Activated T-helper 2 cell treated with anti-CD3 and anti-CD28 coated beads, Interferon-gamma antibody, Interleukin-2, Interleukin-4, amounts not matched to agents 10 μg/mL and 5 μg/mL and 100 μg/mL, durations not matched to agents 14 hours and 24 hours and 36 hours (primary cell): Measurements from ENCODE around the gene CNN1. TPM values are rescaled to one million over a fixed set of nuclear protein-coding genes. Genes with fewer than 3 reads are reported as not detected.

Experiments
- DNase-seq: peaks from one replicate; pipeline ENCODE4 v3.0.0; 2021; ENCODE audit warnings: low spot score
- H3K27ac Mint-ChIP-seq: one replicate; pipeline ENCODE4 v1.8.0; 2021; ENCODE audit warnings: mixed read lengths
- H3K27me3 Mint-ChIP-seq: one replicate; pipeline ENCODE4 v1.8.0; 2021; ENCODE audit warnings: low read depth, mixed read lengths
- H3K36me3 Mint-ChIP-seq: one replicate; pipeline ENCODE4 v1.8.0; 2021; ENCODE audit warnings: low read depth, mixed read lengths
- H3K4me1 Mint-ChIP-seq: one replicate; pipeline ENCODE4 v1.8.0; 2021; ENCODE audit warnings: low read depth, mixed read lengths
- H3K4me3 Mint-ChIP-seq: one replicate; pipeline ENCODE4 v1.8.0; 2021; ENCODE audit warnings: low read depth, mild to moderate bottlenecking, moderate library complexity, mixed read lengths
- H3K9me3 Mint-ChIP-seq: one replicate; pipeline ENCODE4 v1.8.0; 2021; ENCODE audit warnings: mixed read lengths
- intact Hi-C: fragments of 100-400 bp; cut with micrococcal nuclease; formaldehyde crosslinking; loops from one replicate; pipeline ENCODE4 v1.15.1; 2023
- total RNA-seq: library from RNA; stranded (reverse); gene quantifications from 2 replicates; pipeline ENCODE4 v1.2.3, GENCODE V29; 2022

The CNN1 gene
- not detected in 2 replicates for total RNA-seq

- Mint-ChIP-seq H3K36me3 (no peaks in the 10 kb centered on the region), H3K4me3 (no peak within 1 kb of the TSS), H3K27ac (no peak within 1 kb of the TSS), H3K27me3 (peaks cover 23% of the 10 kb centered on the region), H3K4me1 (peaks cover 10% of the 10 kb centered on the region), H3K9me3 (no peaks in the 10 kb centered on the region)
- no peak for DNase-seq
- intact Hi-C loops, result no loop called here
These were observed at the start of gene CNN1 for GRCh38 chr19:11538232-11539036. Gene CNN1, plus strand, starts transcription at chr19:11538851. Its CDS starts 77 bp downstream, at chr19:11538928.

DNA sequence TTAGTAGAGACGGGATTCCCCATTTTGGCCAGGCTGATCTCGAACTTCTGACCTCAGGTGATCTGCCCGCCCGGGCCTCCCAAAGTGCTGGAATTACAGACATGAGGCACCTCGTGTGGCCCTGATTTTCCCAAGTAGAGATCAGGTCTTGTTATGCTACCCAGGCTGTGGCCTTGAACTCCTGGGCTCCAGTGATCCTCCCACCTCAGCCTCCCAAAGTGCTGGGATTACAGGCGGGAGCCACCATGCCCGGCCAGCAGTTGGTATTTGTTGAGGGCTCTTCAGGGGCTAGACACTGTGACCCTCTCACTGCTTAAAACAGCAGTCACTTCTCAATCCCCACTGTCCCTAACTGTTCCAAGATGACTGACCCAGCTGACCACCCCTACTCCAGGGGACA lies 49.3 kb upstream of the CNN1 start:
- intact Hi-C loops, result no loop called here
- no peaks in the 10 kb centered on the region for H3K27me3 Mint-ChIP-seq
- H3K9me3 Mint-ChIP-seq, result no peaks in the 10 kb centered on the region
- H3K36me3 Mint-ChIP-seq, result peaks cover 18% of the 10 kb centered on the region
- H3K27ac Mint-ChIP-seq, result no peak overlapping the region
- no peak for DNase-seq
- no peak overlapping the region for H3K4me3 Mint-ChIP-seq
- no peaks in the 10 kb centered on the region for H3K4me1 Mint-ChIP-seq

DNA sequence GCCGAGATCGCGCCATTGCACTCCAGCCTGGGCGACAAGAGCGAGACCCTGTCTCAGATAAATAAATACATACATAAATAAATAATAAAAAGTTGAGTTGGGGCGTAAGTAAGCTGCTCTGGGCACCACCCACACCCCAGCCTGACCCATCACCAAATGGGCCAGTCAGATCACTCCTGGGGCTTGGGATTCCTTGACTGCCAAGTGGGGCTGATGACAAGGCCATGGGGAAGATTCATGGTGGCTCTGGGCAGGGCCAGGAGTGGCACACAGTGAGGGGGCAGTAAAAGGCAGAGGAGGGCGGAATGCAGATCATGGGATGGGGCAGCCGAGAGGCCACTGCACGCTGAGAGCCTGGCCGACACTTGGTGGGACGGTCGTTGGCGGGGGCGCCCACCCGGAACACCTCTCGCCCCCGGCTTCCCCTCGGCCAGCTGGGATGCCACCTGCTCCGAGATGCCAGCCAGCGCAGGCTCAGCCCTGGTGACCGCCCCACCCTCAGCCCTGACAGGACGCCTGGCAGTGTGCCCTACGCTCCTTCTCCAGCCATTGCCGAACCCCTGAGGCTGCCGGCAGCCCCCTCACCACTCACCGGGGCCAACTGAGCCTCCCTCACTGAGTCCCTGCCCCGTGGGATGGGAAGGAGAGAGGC lies 43.9 kb upstream of the CNN1 start:
- H3K4me3 Mint-ChIP-seq, result no peak overlapping the region
- H3K36me3 Mint-ChIP-seq, result peaks cover 20% of the 10 kb centered on the region
- H3K27ac Mint-ChIP-seq, result no peak overlapping the region
- intact Hi-C loops, result no loop called here
- H3K9me3 Mint-ChIP-seq, result no peaks in the 10 kb centered on the region
- DNase-seq, result no peak
- H3K4me1 Mint-ChIP-seq, result no peaks in the 10 kb centered on the region
- H3K27me3 Mint-ChIP-seq, result no peaks in the 10 kb centered on the region

DNA sequence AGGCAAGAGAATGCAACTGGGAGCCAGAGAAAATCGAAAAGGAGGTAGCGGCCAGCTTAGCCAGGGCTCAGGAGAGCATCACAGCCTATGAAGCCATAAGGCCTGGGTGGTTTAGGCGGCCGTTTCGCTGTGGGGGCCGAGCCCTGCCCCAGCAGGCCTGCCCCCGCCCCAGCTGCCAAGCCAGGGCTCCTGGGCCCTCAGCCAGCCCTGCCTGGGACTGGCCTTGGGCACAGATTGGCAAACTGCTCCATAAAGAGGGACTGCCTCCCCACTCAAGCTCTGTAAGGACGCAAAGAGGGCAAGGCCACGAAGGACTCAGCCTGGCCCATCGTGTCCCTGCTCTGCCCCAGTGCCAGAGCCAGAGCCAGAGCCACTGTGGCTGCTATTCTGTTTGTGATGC lies 43.2 kb upstream of the CNN1 start:
- H3K36me3 Mint-ChIP-seq, result peaks cover 16% of the 10 kb centered on the region
- no peaks in the 10 kb centered on the region for H3K9me3 Mint-ChIP-seq
- no peak for DNase-seq
- H3K27me3 Mint-ChIP-seq, result no peaks in the 10 kb centered on the region
- H3K27ac Mint-ChIP-seq, result no peak overlapping the region
- no peak overlapping the region for H3K4me3 Mint-ChIP-seq
- H3K4me1 Mint-ChIP-seq, result no peaks in the 10 kb centered on the region
- intact Hi-C loops, result no loop called here

- Mint-ChIP-seq H3K27me3 (no peaks in the 10 kb centered on the region), H3K4me3 (no peak overlapping the region), H3K4me1 (no peaks in the 10 kb centered on the region), H3K36me3 (peaks cover 12% of the 10 kb centered on the region), H3K9me3 (no peaks in the 10 kb centered on the region), H3K27ac (no peak overlapping the region)
- DNase-seq, result no peak
- intact Hi-C loops, result no loop called here
These were observed 42.8 kb upstream of the CNN1 start for GRCh38 chr19:11495885-11496284.

- Mint-ChIP-seq H3K4me3 (no peak overlapping the region), H3K27ac (no peak overlapping the region), H3K36me3 (peaks cover 12% of the 10 kb centered on the region), H3K27me3 (no peaks in the 10 kb centered on the region), H3K9me3 (no peaks in the 10 kb centered on the region), H3K4me1 (no peaks in the 10 kb centered on the region)
- peak; percentile 39 for DNase-seq
- intact Hi-C loops, result no loop called here
These were observed 42.1 kb upstream of the CNN1 start for GRCh38 chr19:11496391-11497163.

DNA sequence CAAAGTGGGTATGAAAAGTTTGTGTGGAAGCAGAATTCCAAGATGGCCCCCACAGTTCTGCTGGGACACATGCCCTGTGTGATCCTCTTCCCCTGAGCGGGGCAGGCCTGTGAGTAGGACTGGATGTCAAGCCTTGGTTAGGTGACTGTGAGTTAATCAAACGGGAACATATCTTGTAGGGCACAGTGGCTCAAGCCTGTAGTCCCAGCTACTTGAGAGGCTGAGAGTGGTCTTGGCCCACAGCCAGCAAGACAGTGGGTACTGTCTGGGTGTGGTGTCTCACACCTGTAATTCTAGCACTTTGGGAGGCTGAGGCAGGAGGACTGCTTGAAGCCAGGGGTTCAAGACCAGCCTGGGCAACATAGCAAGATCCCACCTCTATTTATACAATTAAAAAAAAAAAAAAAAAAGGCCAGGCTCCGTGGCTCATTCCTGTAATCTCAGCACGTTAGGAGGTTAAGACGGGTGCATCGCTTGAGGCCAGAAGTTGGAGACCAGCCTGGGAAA lies 39.4 kb upstream of the CNN1 start:
- no peak overlapping the region for H3K4me3 Mint-ChIP-seq
- H3K36me3 Mint-ChIP-seq, result peaks cover 7% of the 10 kb centered on the region
- no peak overlapping the region for H3K27ac Mint-ChIP-seq
- no peaks in the 10 kb centered on the region for H3K9me3 Mint-ChIP-seq
- intact Hi-C loops, result no loop called here
- no peaks in the 10 kb centered on the region for H3K27me3 Mint-ChIP-seq
- no peak for DNase-seq
- peaks cover 2% of the 10 kb centered on the region for H3K4me1 Mint-ChIP-seq

GRCh38 chr19:11499890-11500420 lies 38.7 kb upstream of the CNN1 start:
- H3K27ac Mint-ChIP-seq, result no peak overlapping the region

DNA sequence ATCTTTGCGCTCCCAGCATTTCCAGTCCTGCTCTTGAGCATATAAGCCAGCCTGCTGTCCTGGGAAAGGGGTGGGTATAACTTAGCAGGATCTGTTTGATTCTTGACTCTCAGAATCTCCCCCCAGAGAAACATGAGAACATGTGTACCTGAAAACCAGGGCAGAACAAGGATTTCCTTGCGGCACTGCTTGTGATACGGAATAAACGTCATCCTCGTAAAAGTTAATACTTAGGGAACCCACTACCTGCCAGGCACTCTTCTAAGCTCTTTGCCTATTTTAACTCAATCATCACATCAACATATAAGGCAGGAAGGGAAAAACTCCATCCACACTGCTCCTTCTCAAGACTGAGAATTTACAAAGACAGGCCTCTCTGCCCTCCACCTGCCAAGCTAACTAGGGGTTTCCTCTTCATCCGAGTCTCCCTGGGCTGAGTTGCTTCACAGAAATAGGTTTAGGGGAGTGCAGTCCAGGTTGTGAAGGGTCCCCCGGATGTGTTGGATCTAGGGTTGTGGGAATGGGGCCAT lies 34.1 kb upstream of the CNN1 start:
- no peaks in the 10 kb centered on the region for H3K27me3 Mint-ChIP-seq
- H3K9me3 Mint-ChIP-seq, result no peaks in the 10 kb centered on the region
- no peak for DNase-seq
- peak overlapping the region; percentile 80 for H3K27ac Mint-ChIP-seq
- peak overlapping the region; percentile 85 for H3K4me3 Mint-ChIP-seq
- peaks cover 11% of the 10 kb centered on the region for H3K36me3 Mint-ChIP-seq
- intact Hi-C loops, result loop anchor here (1.0 to 5.0 kb wide), 4 partner anchors 22 to 83 kb away; partner anchors contain the start of genes ECSIT, ODAD3 and PRKCSH
- H3K4me1 Mint-ChIP-seq, result peaks cover 12% of the 10 kb centered on the region

More at GRCh38 chr19:11499890-11500420, 38.7 kb upstream of the CNN1 start:
- H3K4me1 Mint-ChIP-seq, result peaks cover 9% of the 10 kb centered on the region
- intact Hi-C loops, result no loop called here
- no peaks in the 10 kb centered on the region for H3K9me3 Mint-ChIP-seq
- peaks cover 7% of the 10 kb centered on the region for H3K36me3 Mint-ChIP-seq
- H3K27me3 Mint-ChIP-seq, result no peaks in the 10 kb centered on the region
- no peak overlapping the region for H3K4me3 Mint-ChIP-seq
- DNase-seq, result no peak

DNA sequence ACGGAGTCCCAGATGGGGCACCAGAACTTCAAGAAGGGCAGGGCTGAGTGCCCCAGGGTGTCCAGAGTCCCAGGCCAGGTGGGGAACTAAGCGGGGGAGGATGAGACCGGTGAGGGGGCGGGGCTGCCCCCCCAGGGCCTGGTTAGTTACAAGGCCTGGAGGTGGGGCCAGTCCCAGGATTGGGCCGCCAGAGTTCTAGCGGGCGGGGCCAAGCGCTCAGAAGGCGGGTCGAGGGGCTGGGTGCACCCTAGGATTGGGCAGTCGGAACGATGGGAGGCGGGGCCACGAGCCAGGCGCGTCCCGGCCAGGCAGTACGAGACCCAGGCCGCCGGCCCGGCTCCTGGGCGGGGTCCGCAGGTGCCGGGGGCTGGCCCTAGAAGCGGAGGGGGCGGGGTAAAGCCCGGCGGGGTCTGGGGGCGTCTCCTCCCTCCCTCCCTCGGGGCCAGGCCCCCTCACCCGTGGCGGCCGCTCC lies 33.6 kb upstream of the CNN1 start:
- Mint-ChIP-seq H3K4me3 (peak overlapping the region; percentile 85), H3K27ac (peak overlapping the region; percentile 80), H3K36me3 (peaks cover 11% of the 10 kb centered on the region), H3K9me3 (no peaks in the 10 kb centered on the region), H3K27me3 (no peaks in the 10 kb centered on the region), H3K4me1 (peaks cover 12% of the 10 kb centered on the region)
- DNase-seq, result peak; percentile 95
- intact Hi-C loops, result loop anchor here (1.0 to 5.0 kb wide), 4 partner anchors 23 to 82 kb away; partner anchors contain the start of genes ECSIT, ODAD3 and PRKCSH

DNA sequence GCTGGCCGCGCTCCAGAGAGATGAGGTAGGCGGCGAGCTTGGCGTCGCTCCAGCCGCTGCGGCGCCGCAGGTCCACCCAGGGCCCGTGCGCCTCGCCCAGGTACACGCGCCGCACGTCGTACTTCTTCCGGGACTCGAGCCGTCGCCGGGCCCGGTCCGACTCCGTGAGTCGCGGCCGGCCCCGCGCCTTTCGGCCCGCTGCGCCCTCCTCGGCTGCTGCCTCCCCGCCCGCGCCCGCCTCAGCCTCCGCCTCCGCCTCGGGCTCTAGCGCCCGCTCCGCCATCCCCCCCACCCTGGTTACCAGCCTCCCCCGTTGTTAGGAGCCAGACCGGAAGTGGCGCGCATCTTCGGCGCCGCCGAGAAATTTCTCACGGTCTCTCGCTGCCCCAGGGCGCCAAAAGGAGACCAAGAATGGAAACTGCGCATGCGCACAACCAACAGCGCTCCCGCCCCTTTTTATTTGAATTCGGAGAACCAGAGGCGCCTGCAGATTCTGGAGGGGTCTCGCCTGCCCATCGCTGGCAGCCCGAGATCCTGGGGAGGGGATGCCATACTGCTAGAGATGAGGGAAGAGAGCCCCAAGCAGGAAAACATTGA lies 33.0 kb upstream of the CNN1 start, which contains the start of gene ZNF653:
TSS of gene ZNF653 (minus strand) at position 336 of the 597 bp plus-strand sequence. CDS start at position 283, 53 bp downstream.
- Mint-ChIP-seq H3K4me1 (peaks cover 12% of the 10 kb centered on the region), H3K36me3 (peaks cover 16% of the 10 kb centered on the region), H3K4me3 (peak within 1 kb of the TSS; percentile 89), H3K27me3 (no peaks in the 10 kb centered on the region), H3K27ac (peak within 1 kb of the TSS; percentile 90), H3K9me3 (no peaks in the 10 kb centered on the region)
- peak; percentile 94 for DNase-seq
- intact Hi-C loops, result loop anchor here (1.0 to 5.0 kb wide), 4 partner anchors 23 to 82 kb away; partner anchors contain the start of genes ECSIT, ODAD3 and PRKCSH
